ENCODE results near the gene PYGO1. TPM values are rescaled to one million over a fixed set of nuclear protein-coding genes. Genes with fewer than 3 reads are reported as not detected.
"Not testable (repeated sequence)": the region's sequence is repeated elsewhere in the genome, so short reads cannot be mapped to it uniquely, and the experiment has no call there.

PYGO1 gene
- total RNA-seq, 2 donors from 2014 or later, result 2.0 to 2.5 TPM

DNA sequence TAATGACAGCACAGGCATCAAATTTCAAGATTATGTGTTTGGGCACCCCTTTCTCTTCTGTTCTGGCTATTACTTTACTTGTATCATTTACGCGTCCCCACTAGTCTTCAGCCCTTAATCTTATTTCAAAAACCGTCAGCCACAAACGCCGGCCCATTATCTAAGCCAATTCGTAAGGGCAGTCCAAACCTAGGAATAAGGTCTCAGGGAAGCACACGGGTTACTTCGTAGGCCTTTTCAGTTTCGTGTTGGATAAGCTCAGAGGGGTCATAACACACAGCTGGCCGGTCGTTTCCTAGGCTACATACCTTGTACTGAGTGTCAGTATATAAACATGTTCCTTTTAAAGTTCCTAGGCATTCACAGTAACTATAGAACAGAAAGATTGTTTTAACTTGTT, 75.0 kb downstream of the PYGO1 start:
- no peak for DNase-seq
- Mint-ChIP-seq H3K9me3 (no peaks in the 10 kb centered on the region), H3K27me3 (ENCODE audit: insufficient read depth) (peaks cover 1% of the 10 kb centered on the region), H3K4me1 (no peaks in the 10 kb centered on the region), H3K4me3 (no peak overlapping the region), H3K27ac (no peak overlapping the region), H3K36me3 (ENCODE audit: low read depth) (no peaks in the 10 kb centered on the region)
- TF ChIP-seq, protein P1, sequence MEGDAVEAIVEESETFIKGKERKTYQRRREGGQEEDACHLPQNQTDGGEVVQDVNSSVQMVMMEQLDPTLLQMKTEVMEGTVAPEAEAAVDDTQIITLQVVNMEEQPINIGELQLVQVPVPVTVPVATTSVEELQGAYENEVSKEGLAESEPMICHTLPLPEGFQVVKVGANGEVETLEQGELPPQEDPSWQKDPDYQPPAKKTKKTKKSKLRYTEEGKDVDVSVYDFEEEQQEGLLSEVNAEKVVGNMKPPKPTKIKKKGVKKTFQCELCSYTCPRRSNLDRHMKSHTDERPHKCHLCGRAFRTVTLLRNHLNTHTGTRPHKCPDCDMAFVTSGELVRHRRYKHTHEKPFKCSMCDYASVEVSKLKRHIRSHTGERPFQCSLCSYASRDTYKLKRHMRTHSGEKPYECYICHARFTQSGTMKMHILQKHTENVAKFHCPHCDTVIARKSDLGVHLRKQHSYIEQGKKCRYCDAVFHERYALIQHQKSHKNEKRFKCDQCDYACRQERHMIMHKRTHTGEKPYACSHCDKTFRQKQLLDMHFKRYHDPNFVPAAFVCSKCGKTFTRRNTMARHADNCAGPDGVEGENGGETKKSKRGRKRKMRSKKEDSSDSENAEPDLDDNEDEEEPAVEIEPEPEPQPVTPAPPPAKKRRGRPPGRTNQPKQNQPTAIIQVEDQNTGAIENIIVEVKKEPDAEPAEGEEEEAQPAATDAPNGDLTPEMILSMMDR (conservative IDR thresholded peaks at IDR 0.05), result no peak
- Histone ChIP-seq H3K36me3 (ENCODE audit: control insufficient read depth, insufficient read depth, low read length) (no peaks in the 10 kb centered on the region), H3K4me3 (ENCODE audit: low read length) (no peak overlapping the region), H3K9me3 (ENCODE audit: control insufficient read depth, low read length) (no peaks in the 10 kb centered on the region), H3K27ac (ENCODE audit: low read depth, low read length) (no peak overlapping the region), H3K4me1 (ENCODE audit: control insufficient read depth, insufficient read depth, low read length) (no peaks in the 10 kb centered on the region), H3K9ac (ENCODE audit: extremely low read depth, low read length, poor library complexity, severe bottlenecking) (no peak overlapping the region), H3K27me3 (ENCODE audit: control insufficient read depth, insufficient read depth, low read length, poor library complexity, severe bottlenecking) (no peaks in the 10 kb centered on the region)
- 90 to 91% methylated on average over 4 to 11 of the region's 11 CpGs for WGBS, 2 experiments (ENCODE audit: insufficient coverage in 1 of 2, insufficient read length in 1 of 2)

DNA sequence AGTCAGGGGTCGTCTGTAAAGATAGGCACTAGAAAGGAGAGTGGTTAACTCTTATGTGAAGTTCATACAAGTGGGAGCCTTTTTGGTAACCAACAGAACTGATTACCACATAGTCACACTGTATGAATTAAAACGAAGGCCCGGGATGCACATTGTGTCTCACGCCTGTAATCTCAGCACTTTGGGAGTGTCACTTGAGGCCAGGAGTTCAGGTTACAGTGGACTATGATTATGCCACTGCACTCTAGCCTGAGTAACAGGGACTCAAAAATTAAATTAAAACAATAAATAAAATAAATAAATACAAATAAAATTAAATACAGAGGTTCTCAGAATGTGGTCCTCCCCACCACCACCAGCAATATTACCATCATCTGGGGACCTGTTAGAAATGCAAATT, 80.6 kb downstream of the PYGO1 start:
- no peak overlapping the region for H3K27ac ChIP-seq (ENCODE audit: low read depth, low read length)
- no peaks in the 10 kb centered on the region for H3K9me3 ChIP-seq (ENCODE audit: control insufficient read depth, low read length)
- no peaks in the 10 kb centered on the region for H3K36me3 ChIP-seq (ENCODE audit: control insufficient read depth, insufficient read depth, low read length)
- peaks cover 3% of the 10 kb centered on the region for H3K36me3 Mint-ChIP-seq (ENCODE audit: low read depth)
- H3K27ac Mint-ChIP-seq, result no peak overlapping the region
- H3K4me3 Mint-ChIP-seq, result no peak overlapping the region
- DNase-seq, result no peak
- 90 to 98% methylated on average over 4 of the region's 4 CpGs for WGBS, 2 experiments (ENCODE audit: insufficient coverage in 1 of 2, insufficient read length in 1 of 2)
- H3K9ac ChIP-seq (ENCODE audit: extremely low read depth, low read length, poor library complexity, severe bottlenecking), result no peak overlapping the region
- TF ChIP-seq, protein P1 (conservative IDR thresholded peaks at IDR 0.05), result no peak
- H3K27me3 ChIP-seq (ENCODE audit: control insufficient read depth, insufficient read depth, low read length, poor library complexity, severe bottlenecking), result no peaks in the 10 kb centered on the region
- H3K4me1 ChIP-seq (ENCODE audit: control insufficient read depth, insufficient read depth, low read length), result no peaks in the 10 kb centered on the region
- H3K4me1 Mint-ChIP-seq, result no peaks in the 10 kb centered on the region
- peaks cover 7% of the 10 kb centered on the region for H3K9me3 Mint-ChIP-seq
- H3K27me3 Mint-ChIP-seq (ENCODE audit: insufficient read depth), result peaks cover 18% of the 10 kb centered on the region
- H3K4me3 ChIP-seq (ENCODE audit: low read length), result no peak overlapping the region

DNA sequence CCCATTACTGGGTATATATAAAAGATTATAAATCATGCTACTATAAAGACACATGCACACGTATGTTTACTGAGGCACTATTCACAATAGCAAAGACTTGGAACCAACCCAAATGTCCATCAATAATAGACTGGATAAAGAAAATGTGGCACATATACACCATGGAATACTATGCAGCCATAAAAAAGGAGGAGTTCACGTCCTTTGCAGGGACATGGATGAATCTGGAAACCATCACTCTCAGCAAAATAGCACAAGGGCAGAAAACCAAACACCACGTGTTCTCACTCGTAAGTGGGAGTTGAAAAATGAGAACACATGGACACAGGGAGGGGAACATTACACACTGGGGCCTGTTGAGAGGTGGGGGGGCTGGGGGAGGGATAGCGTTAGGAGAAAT, 82.7 kb downstream of the PYGO1 start:
- H3K9ac ChIP-seq (ENCODE audit: extremely low read depth, low read length, poor library complexity, severe bottlenecking); H3K36me3 ChIP-seq (ENCODE audit: control insufficient read depth, insufficient read depth, low read length); H3K9me3 Mint-ChIP-seq; H3K4me1 Mint-ChIP-seq; H3K27ac Mint-ChIP-seq; H3K36me3 Mint-ChIP-seq (ENCODE audit: low read depth); H3K4me3 Mint-ChIP-seq; H3K4me1 ChIP-seq (ENCODE audit: control insufficient read depth, insufficient read depth, low read length); H3K27me3 ChIP-seq (ENCODE audit: control insufficient read depth, insufficient read depth, low read length, poor library complexity, severe bottlenecking); H3K4me3 ChIP-seq (ENCODE audit: low read length); H3K9me3 ChIP-seq (ENCODE audit: control insufficient read depth, low read length); DNase-seq; H3K27ac ChIP-seq (ENCODE audit: low read depth, low read length): not testable (repeated sequence)
- 77 to 88% methylated on average over 3 to 4 of the region's 5 CpGs for WGBS, 2 experiments (ENCODE audit: insufficient coverage in 1 of 2, insufficient read length in 1 of 2)
- peaks cover 22% of the 10 kb centered on the region for H3K27me3 Mint-ChIP-seq (ENCODE audit: insufficient read depth)

DNA sequence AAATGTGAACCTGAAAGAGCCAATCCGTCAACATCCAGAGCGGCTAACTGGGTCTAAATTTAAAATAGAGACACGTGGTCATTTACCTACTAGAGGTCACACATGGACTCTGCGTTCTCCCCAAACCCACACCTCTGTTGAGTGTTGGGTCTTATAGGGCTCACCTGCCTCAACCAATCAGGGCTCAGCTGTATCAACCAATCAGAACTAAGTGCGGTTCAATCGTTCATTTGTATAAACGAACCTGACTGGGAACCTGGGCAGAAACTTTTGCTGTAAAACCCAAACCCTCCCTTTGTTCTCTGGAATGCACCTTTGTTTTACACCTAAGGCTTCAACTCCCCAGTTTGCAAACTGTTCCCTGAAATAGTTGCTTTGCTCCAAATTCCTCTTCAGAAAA, 89.0 kb downstream of the PYGO1 start:
- no peaks in the 10 kb centered on the region for H3K4me1 Mint-ChIP-seq
- Histone ChIP-seq H3K4me3 (ENCODE audit: low read length) (no peak overlapping the region), H3K27ac (ENCODE audit: low read depth, low read length) (no peak overlapping the region), H3K9ac (ENCODE audit: extremely low read depth, low read length, poor library complexity, severe bottlenecking) (no peak overlapping the region), H3K36me3 (ENCODE audit: control insufficient read depth, insufficient read depth, low read length) (no peaks in the 10 kb centered on the region), H3K4me1 (ENCODE audit: control insufficient read depth, insufficient read depth, low read length) (no peaks in the 10 kb centered on the region), H3K27me3 (ENCODE audit: control insufficient read depth, insufficient read depth, low read length, poor library complexity, severe bottlenecking) (no peaks in the 10 kb centered on the region), H3K9me3 (ENCODE audit: control insufficient read depth, low read length) (no peaks in the 10 kb centered on the region)
- TF ChIP-seq, protein P1 (conservative IDR thresholded peaks at IDR 0.05), result no peak
- H3K4me3 Mint-ChIP-seq, result peak overlapping the region; percentile 89
- H3K9me3 Mint-ChIP-seq, result peaks cover 1% of the 10 kb centered on the region
- H3K27me3 Mint-ChIP-seq (ENCODE audit: insufficient read depth), result peaks cover 20% of the 10 kb centered on the region
- WGBS, 2 experiments (ENCODE audit: insufficient coverage in 1 of 2, insufficient read length in 1 of 2), result 87 to 89% methylated on average over 7 of the region's 7 CpGs
- peaks cover under 1% of the 10 kb centered on the region for H3K36me3 Mint-ChIP-seq (ENCODE audit: low read depth)
- H3K27ac Mint-ChIP-seq, result no peak overlapping the region
- DNase-seq, result no peak

DNA sequence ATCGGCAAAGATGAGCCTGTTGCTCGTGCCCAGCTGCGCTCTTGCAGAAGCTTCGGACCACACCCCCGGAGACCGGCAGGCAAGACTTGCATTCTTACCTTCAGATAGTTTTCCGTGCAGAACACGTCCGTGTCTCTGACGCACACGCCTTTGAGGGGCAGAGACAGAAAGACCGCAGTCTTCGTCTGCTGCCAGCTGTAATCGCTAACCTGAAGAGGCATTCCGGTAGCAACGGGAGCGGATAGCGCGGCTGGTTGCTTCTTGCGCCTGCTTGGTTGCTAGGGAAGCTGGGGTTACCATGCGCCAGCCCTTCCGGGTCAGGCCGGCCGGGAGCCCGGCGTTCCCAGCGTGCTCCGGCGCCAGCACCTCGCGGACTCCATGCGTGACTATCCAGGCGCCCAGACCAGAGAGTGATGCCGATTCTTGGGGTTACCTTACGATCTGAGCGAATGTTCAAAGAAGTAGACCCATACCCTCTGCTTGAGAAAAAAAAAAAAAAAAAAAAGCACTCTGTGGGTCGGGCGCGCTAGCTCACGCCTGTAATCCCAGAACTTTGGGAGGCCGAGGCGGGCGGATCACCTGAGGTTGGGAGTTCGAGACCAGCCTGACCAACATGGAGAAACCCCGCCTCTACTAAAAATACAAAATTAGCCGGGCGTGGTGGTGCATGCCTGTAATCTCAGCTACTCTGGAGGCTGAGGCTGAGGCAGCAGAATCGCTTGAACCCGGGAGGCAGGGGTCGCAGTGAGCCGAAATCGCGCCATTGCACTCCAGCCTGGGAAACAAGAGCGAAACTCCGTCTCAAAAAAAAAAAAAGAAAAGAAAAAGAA, 89.8 kb downstream of the PYGO1 start:
- peaks cover 12% of the 10 kb centered on the region for H3K27me3 Mint-ChIP-seq (ENCODE audit: insufficient read depth)
- not testable (repeated sequence) for H3K4me1 ChIP-seq (ENCODE audit: control insufficient read depth, insufficient read depth, low read length); H3K36me3 Mint-ChIP-seq (ENCODE audit: low read depth); H3K27ac ChIP-seq (ENCODE audit: low read depth, low read length); H3K36me3 ChIP-seq (ENCODE audit: control insufficient read depth, insufficient read depth, low read length); H3K9me3 Mint-ChIP-seq; H3K27me3 ChIP-seq (ENCODE audit: control insufficient read depth, insufficient read depth, low read length, poor library complexity, severe bottlenecking); H3K9me3 ChIP-seq (ENCODE audit: control insufficient read depth, low read length); H3K4me1 Mint-ChIP-seq
- Histone ChIP-seq H3K9ac (ENCODE audit: extremely low read depth, low read length, poor library complexity, severe bottlenecking) (peak overlapping the region; percentile 52), H3K4me3 (ENCODE audit: low read length) (peak overlapping the region; percentile 85)
- peak overlapping the region; percentile 84 for H3K27ac Mint-ChIP-seq
- peak; percentile 95 for DNase-seq
- WGBS, 2 experiments (ENCODE audit: insufficient coverage in 1 of 2, insufficient read length in 1 of 2), result 9 to 23% methylated on average over 31 to 51 of the region's 55 CpGs
- H3K4me3 Mint-ChIP-seq, result peak overlapping the region; percentile 89

All from endodermal cell (in vitro differentiated cells).